ENCODE results near the gene PRPF39.

- TF ChIP-seq CTCF (IDR thresholded peaks at IDR 0.05) (no peak), POLR2A (IDR thresholded peaks at IDR 0.05) (no peak), EP300 (IDR thresholded peaks at IDR 0.05) (no peak)
These were observed 61.3 kb downstream of the PRPF39 start for GRCh38 chr14:45145214-45145613.

Data from ovary (tissue), 3 donors.